Measurements from ENCODE around the gene AKAP8.

The AKAP8 gene

DNA sequence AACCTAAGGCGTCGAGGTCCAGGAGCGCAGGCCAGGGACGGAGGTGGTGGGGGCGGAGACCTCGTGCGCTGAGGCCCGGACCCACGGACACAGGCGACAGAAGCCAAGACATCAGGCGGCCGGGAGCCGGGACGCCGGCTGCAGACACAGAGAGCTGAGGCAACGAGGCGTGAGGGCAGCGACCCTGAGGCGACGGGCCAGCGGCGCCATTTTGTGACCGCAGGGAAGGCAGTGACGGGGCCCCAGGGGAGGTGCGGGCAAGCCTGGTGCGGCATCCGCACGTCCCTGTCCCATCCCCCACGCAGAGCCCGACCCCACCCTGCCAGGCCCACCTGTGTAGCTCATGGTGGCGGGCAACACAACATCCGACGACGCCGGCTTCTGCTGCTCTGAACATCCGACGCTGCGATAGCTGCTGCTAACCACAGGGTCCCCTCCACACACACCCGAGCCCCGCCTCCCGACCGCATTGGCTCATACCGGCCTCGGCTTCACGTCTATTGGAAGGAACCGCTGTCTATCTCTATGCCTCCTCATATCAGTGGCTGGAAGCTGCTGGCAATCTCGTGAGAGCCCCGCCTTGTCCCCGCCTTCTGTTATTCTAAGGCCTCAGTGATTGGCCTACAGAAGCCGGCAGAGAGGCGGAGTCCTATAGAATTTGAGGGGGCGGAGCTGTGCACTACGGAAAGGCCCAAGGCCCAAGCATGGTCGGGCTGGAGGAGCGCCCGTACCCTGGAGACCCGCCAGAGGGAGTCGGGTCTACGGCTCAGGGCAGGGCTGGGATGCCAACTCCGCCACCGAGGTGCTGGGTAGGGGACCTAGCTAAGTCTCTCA, 39.2 kb upstream of the AKAP8 start, which contains the start of gene AKAP8L:
Gene AKAP8L (minus strand): TSS at position 410 of the 834 bp plus-strand sequence. CDS start 65 bp downstream, at position 345.
- TF ChIP-seq GATA3 (IDR thresholded peaks at IDR 0.05; ENCODE audit: low read depth, low read length) (no peak), GATA2 (IDR thresholded peaks at IDR 0.05; ENCODE audit: low read depth, low read length) (no peak)

GRCh38 chr19:15418231-15418578, 38.6 kb upstream of the AKAP8 start:
- TF ChIP-seq GATA2 (IDR thresholded peaks at IDR 0.05; ENCODE audit: low read depth, low read length) (no peak), GATA3 (IDR thresholded peaks at IDR 0.05; ENCODE audit: low read depth, low read length) (no peak)

DNA sequence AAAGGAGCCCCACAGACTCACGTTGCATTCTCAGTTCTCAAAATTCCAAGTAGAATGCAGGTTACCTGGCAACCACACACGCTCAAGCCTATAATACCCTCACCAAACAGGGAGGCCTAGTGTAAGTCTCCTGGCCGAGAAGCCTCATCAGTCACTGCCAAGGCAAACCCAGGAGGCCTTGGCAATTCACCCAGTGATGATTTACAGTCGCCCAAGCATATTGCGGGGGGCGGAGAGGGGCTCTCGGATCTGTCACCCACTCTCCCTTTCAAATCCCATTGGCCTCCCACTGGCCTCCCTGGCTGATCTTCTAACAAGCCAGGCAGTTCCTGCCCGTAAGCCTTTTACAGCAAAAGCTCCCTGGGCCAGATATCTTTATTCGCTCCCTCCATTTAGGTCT, 38.1 kb upstream of the AKAP8 start:
- TF ChIP-seq GATA2 (IDR thresholded peaks at IDR 0.05; ENCODE audit: low read depth, low read length) (no peak), GATA3 (IDR thresholded peaks at IDR 0.05; ENCODE audit: low read depth, low read length) (no peak)

- TF ChIP-seq GATA2 (IDR thresholded peaks at IDR 0.05; ENCODE audit: low read depth, low read length) (no peak), GATA3 (IDR thresholded peaks at IDR 0.05; ENCODE audit: low read depth, low read length) (no peak)
Observed at GRCh38 chr19:15412832-15413231, 33.2 kb upstream of the AKAP8 start.

- TF ChIP-seq GATA2 (IDR thresholded peaks at IDR 0.05; ENCODE audit: low read depth, low read length) (no peak), GATA3 (IDR thresholded peaks at IDR 0.05; ENCODE audit: low read depth, low read length) (no peak)
Observed at GRCh38 chr19:15404780-15405211, 25.2 kb upstream of the AKAP8 start.

DNA sequence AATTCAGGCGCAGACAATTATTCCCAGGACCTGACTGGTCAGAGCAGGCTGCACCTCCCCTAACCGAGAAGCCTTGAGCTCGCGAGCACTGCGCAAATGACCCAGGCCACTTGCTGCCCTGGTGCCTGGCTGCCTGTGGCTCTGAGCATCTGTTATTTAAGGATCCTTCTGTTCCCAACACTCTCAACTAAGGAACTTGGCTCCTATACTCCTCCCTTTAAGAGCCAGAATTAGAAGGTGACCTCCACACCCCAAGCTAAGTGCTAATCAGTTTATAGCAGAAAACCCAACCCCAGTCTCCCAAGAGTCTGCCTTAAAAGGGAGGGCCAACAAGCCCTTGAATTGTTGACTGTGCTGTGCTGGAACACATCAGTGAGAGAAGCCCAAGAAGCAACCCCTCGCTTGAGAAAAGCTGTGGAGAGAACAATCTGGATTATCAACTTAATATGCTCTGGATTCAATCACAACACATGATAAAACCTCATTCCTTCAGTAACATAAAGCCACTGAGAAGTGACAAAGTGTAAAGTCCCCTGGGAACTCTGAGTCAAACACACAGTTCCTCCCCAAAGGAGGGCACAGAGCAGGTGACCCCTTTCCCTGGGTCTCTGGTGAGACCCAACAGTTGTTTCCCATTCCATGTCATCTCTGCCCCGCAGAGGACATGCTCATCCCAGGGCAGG, 24.7 kb upstream of the AKAP8 start:
- TF ChIP-seq GATA3 (IDR thresholded peaks at IDR 0.05; ENCODE audit: low read depth, low read length) (no peak), GATA2 (IDR thresholded peaks at IDR 0.05; ENCODE audit: low read depth, low read length) (no peak)

GRCh38 chr19:15403151-15403531, 23.6 kb upstream of the AKAP8 start:
- TF ChIP-seq GATA3 (IDR thresholded peaks at IDR 0.05; ENCODE audit: low read depth, low read length) (no peak), GATA2 (IDR thresholded peaks at IDR 0.05; ENCODE audit: low read depth, low read length) (no peak)

DNA sequence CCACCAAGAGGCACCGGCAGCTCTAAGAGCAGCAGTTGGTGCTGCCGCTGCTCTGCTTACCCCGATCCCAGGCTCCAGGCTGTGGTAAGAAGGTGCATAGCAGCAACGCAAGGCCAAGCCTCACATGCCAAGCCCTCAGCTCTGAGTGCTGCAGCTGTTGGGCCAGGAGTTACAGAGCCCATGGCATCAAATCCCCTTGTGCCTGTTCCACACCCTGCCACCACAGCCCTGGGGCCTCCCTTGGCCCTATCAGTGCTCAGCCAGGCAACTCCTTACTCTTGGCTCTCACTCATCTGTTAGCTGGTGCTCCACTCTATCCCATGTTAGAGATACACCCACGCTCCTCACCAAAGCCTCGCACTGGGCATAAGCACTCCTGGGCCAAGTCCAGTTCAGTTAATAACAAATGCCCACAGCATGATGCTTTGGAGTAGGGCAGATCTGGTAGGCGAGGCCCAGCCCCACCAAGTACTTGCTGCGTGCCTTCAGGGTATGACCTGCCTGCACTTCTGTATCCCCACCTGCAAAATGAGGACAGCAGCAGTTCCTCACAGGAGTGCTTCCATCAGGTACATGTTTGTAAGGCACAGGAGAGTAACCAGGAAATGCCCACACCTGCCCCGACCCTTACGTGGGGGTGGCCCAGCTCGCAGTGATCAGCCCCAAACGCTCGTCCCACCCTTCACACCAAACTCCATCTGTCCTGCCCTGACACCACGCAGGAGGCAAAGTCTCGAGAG, 23.0 kb upstream of the AKAP8 start:
- TF ChIP-seq GATA2 (IDR thresholded peaks at IDR 0.05; ENCODE audit: low read depth, low read length) (no peak), GATA3 (IDR thresholded peaks at IDR 0.05; ENCODE audit: low read depth, low read length) (no peak)

- TF ChIP-seq GATA2 (IDR thresholded peaks at IDR 0.05; ENCODE audit: low read depth, low read length) (no peak), GATA3 (IDR thresholded peaks at IDR 0.05; ENCODE audit: low read depth, low read length) (no peak)
Observed at GRCh38 chr19:15401397-15401710, 21.8 kb upstream of the AKAP8 start.

DNA sequence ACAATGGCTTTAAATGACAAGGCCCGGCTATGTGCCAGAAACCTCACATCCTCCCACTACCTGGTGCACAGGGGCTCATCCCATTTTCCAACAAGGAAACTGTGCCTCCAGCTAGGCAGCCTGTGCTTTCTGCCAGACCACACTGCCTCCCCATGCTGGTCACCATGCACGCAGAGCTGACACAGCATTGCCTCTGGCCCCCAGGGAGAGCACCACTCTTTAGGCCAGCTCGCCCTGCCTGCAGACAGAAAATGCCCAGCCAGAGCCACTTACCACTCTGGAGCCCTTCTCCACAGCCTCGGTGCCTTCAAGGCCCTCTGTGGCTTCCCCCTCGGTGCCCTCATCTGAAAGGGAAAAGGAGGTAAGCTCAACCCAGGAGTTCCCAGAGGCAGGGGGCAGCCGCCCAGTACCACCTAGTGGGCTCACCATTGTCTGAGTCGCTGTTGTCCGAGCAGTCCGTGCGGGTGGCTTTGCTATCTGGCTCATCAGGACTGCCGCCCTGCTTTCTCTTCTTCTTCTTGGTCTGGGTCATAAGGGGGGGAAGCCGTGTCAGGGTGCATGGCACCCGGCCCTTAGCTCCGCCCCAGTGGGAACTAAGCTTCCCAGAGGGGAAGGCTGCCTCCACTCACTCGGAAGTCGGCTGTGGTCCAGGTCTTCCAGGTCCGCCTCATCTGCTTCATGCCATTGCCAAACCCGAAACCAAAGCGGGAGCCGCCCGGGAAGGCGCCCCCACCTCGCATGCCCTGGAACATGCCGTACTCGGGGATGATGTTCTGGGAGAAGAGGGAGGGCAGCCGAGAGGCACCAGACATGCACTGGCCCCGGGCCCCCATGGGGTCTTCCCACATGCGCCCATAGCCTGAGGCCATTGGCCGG, 21.2 kb upstream of the AKAP8 start:
- no peak for TF ChIP-seq GATA2 (IDR thresholded peaks at IDR 0.05; ENCODE audit: low read depth, low read length)
- TF ChIP-seq GATA3 (IDR thresholded peaks at IDR 0.05; ENCODE audit: low read depth, low read length): no peak

DNA sequence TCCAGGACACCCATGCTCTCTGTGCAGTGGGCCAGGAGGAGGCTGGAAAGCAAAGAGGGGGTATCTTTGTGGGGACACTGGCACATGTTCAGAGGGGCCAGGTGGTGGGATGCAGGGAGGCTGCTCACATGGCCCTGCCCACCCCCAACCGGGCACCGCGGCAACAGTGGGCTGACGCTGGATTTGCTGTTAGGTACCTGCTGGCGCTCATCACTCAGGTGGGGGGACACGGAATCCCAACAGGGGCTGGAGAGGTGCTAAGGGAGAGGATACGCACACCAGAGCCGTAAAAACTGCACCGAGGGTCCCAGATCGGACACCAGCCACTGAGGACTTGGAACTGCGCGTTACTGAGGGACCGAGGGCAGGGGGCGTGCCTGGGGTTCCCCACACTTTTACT, 20.0 kb upstream of the AKAP8 start:
- TF ChIP-seq GATA3 (IDR thresholded peaks at IDR 0.05; ENCODE audit: low read depth, low read length) (no peak), GATA2 (IDR thresholded peaks at IDR 0.05; ENCODE audit: low read depth, low read length) (no peak)

- TF ChIP-seq GATA2 (IDR thresholded peaks at IDR 0.05; ENCODE audit: low read depth, low read length) (no peak), GATA3 (IDR thresholded peaks at IDR 0.05; ENCODE audit: low read depth, low read length) (no peak)
Observed at GRCh38 chr19:15399234-15399515, 19.6 kb upstream of the AKAP8 start.

GRCh38 chr19:15398501-15399233, 19.1 kb upstream of the AKAP8 start:
- TF ChIP-seq GATA3 (IDR thresholded peaks at IDR 0.05; ENCODE audit: low read depth, low read length) (no peak), GATA2 (IDR thresholded peaks at IDR 0.05; ENCODE audit: low read depth, low read length) (no peak)

Data from SH-SY5Y (cell line).